ENCODE data around the gene NLK.
A peak's percentile ranks its signal among the peaks of the same experiment; 100 is the strongest.
"Not testable (repeated sequence)": the region's sequence is repeated elsewhere in the genome, so short reads cannot be mapped to it uniquely, and the experiment has no call there.

Gene NLK

GRCh38 chr17:28181568-28181967 lies 139.1 kb downstream of the NLK start:
- H3K27ac ChIP-seq = no peak overlapping the region
- DNase-seq (ENCODE audit: low read depth, low spot score) = no peak

- DNase-seq (ENCODE audit: low read depth, low spot score) = no peak
These were observed 140.1 kb downstream of the NLK start for GRCh38 chr17:28182559-28182958.

GRCh38 chr17:28185658-28186057 lies 143.2 kb downstream of the NLK start:
- no peak for DNase-seq (ENCODE audit: low read depth, low spot score)
- no peak overlapping the region for H3K27ac ChIP-seq

More at GRCh38 chr17:28182559-28182958, 140.1 kb downstream of the NLK start:
- H3K27ac ChIP-seq = no peak overlapping the region

GRCh38 chr17:28186472-28186871 lies 144.0 kb downstream of the NLK start:
- not testable (repeated sequence) for DNase-seq (ENCODE audit: low read depth, low spot score); H3K27ac ChIP-seq

GRCh38 chr17:28187931-28188330 lies 145.5 kb downstream of the NLK start:
- no peak for DNase-seq (ENCODE audit: low read depth, low spot score)
- no peak overlapping the region for H3K27ac ChIP-seq

- peak; percentile 83 for DNase-seq (ENCODE audit: low read depth, low spot score)
- no peak overlapping the region for H3K27ac ChIP-seq
These were observed 146.4 kb downstream of the NLK start for GRCh38 chr17:28188841-28189263.

- DNase-seq (ENCODE audit: low read depth, low spot score) = no peak
- H3K27ac ChIP-seq = no peak overlapping the region
These were observed 147.2 kb downstream of the NLK start for GRCh38 chr17:28189667-28190066.

- no peak overlapping the region for H3K27ac ChIP-seq
- no peak for DNase-seq (ENCODE audit: low read depth, low spot score)
These were observed 148.5 kb downstream of the NLK start for GRCh38 chr17:28191018-28191417.

- H3K27ac ChIP-seq = no peak overlapping the region
- no peak for DNase-seq (ENCODE audit: low read depth, low spot score)
These were observed 150.8 kb downstream of the NLK start for GRCh38 chr17:28193241-28193640.

- DNase-seq (ENCODE audit: low read depth, low spot score) = no peak
- no peak overlapping the region for H3K27ac ChIP-seq
These were observed 151.9 kb downstream of the NLK start for GRCh38 chr17:28194382-28194781.

GRCh38 chr17:28196636-28197035 lies 154.2 kb downstream of the NLK start:
- no peak for DNase-seq (ENCODE audit: low read depth, low spot score)
- H3K27ac ChIP-seq = no peak overlapping the region

GRCh38 chr17:28199115-28199514 lies 156.6 kb downstream of the NLK start:
- DNase-seq (ENCODE audit: low read depth, low spot score) = no peak
- no peak overlapping the region for H3K27ac ChIP-seq

GRCh38 chr17:28199728-28200127 lies 157.3 kb downstream of the NLK start:
- H3K27ac ChIP-seq = no peak overlapping the region
- DNase-seq (ENCODE audit: low read depth, low spot score) = no peak

GRCh38 chr17:28201315-28201714 lies 158.8 kb downstream of the NLK start:
- DNase-seq (ENCODE audit: low read depth, low spot score) = no peak
- no peak overlapping the region for H3K27ac ChIP-seq

GRCh38 chr17:28204244-28204643 lies 161.8 kb downstream of the NLK start:
- DNase-seq (ENCODE audit: low read depth, low spot score) = no peak
- H3K27ac ChIP-seq = no peak overlapping the region

- no peak for DNase-seq (ENCODE audit: low read depth, low spot score)
- H3K27ac ChIP-seq = no peak overlapping the region
These were observed 162.3 kb downstream of the NLK start for GRCh38 chr17:28204751-28205150.

- DNase-seq (ENCODE audit: low read depth, low spot score) = no peak
- H3K27ac ChIP-seq = no peak overlapping the region
These were observed 163.8 kb downstream of the NLK start for GRCh38 chr17:28206292-28206691.

GRCh38 chr17:28211811-28212210 lies 169.3 kb downstream of the NLK start:
- DNase-seq (ENCODE audit: low read depth, low spot score) = no peak
- no peak overlapping the region for H3K27ac ChIP-seq

GRCh38 chr17:28213578-28213977 lies 171.1 kb downstream of the NLK start:
- not testable (repeated sequence) for H3K27ac ChIP-seq; DNase-seq (ENCODE audit: low read depth, low spot score)

GRCh38 chr17:28216052-28216451 lies 173.6 kb downstream of the NLK start:
- peak overlapping the region; percentile 4 for H3K27ac ChIP-seq
- DNase-seq (ENCODE audit: low read depth, low spot score) = no peak

GRCh38 chr17:28216528-28216927 lies 174.1 kb downstream of the NLK start:
- H3K27ac ChIP-seq = peak overlapping the region; percentile 4
- no peak for DNase-seq (ENCODE audit: low read depth, low spot score)

- H3K27ac ChIP-seq = no peak overlapping the region
- DNase-seq (ENCODE audit: low read depth, low spot score) = no peak
These were observed 177.3 kb downstream of the NLK start for GRCh38 chr17:28219771-28220170.
